ENCODE measurements around the gene VASH2. TPM values are rescaled to one million over a fixed set of nuclear protein-coding genes. Genes with fewer than 3 reads are reported as not detected.

VASH2 gene
- total and polyA plus RNA-seq, 2 of the 4 experiments (the other 2 are of a cell fraction): 0.90 to 1.2 TPM

- no peaks in the 10 kb centered on the region for H4K20me1 ChIP-seq (ENCODE audit: insufficient read depth, low read length)
- no peak overlapping the region for H3K9ac ChIP-seq (ENCODE audit: low read depth, low read length)
- peaks cover 14% of the 10 kb centered on the region for H3K36me3 ChIP-seq (ENCODE audit: control insufficient read depth, insufficient read depth, low read length)
- BruUV-seq (replicated peaks): no TSS peak
- peaks cover under 1% of the 10 kb centered on the region; the same call in 1 of the 2 replicates for H3K27me3 ChIP-seq (ENCODE audit: control insufficient read depth, insufficient read depth, low read length)
- H2AK9ac ChIP-seq (replicated peaks; ENCODE audit: low read depth, low read length, poor library complexity): no peak overlapping the region
- no CpG with 5 or more reads among the region's 6 CpGs for WGBS, 2 experiments (ENCODE audit: extremely low coverage in 2 of 2, insufficient read length in 1 of 2)
- H3K18ac ChIP-seq (ENCODE audit: low read depth, low read length): no peak overlapping the region
- H3K14ac ChIP-seq (replicated peaks; ENCODE audit: low read depth, low read length): no peak overlapping the region
- TF ChIP-seq NFE2L2 (IDR thresholded peaks at IDR 0.05; ENCODE audit: low read depth, low read length) (no peak), SMC3 (IDR thresholded peaks at IDR 0.05; ENCODE audit: low read depth, low read length) (no peak), RAD21 (IDR thresholded peaks at IDR 0.05; ENCODE audit: low read length) (no peak), RFX5 (IDR thresholded peaks at IDR 0.05; ENCODE audit: low read depth, low read length) (no peak), MAFK (IDR thresholded peaks at IDR 0.05; ENCODE audit: low read depth, low read length) (no peak), USF2 (IDR thresholded peaks at IDR 0.05; ENCODE audit: low read depth, low read length) (no peak), CEBPB (IDR thresholded peaks at IDR 0.05; ENCODE audit: low read depth, low read length) (no peak), ELK1 (IDR thresholded peaks at IDR 0.05; ENCODE audit: borderline replicate concordance, low read depth, low read length) (no peak), FOS (IDR thresholded peaks at IDR 0.05; ENCODE audit: low read depth, low read length) (no peak), MXI1 (IDR thresholded peaks at IDR 0.05; ENCODE audit: borderline replicate concordance, low read depth, low read length) (no peak), BHLHE40 (IDR thresholded peaks at IDR 0.05; ENCODE audit: low read depth, low read length) (no peak), RCOR1 (IDR thresholded peaks at IDR 0.05; ENCODE audit: insufficient replicate concordance, low read length) (no peak), MAZ (IDR thresholded peaks at IDR 0.05; ENCODE audit: borderline replicate concordance, low read depth, low read length) (no peak)
- H2BK20ac ChIP-seq (ENCODE audit: low read depth, low read length): no peak overlapping the region
- H3K4me2 ChIP-seq (ENCODE audit: low read depth, low read length): no peak overlapping the region
- H3K4ac ChIP-seq (ENCODE audit: low read depth, low read length): no peak overlapping the region
- H4K91ac ChIP-seq (ENCODE audit: insufficient read depth, low read depth, low read length): no peak overlapping the region
- H2BK120ac ChIP-seq (ENCODE audit: low read depth, low read length): no peak overlapping the region
- DNase-seq (no peak), ATAC-seq (ENCODE audit: low read depth) (no peak)
- no peak overlapping the region for H2BK5ac ChIP-seq (ENCODE audit: low read depth, low read length, poor library complexity, severe bottlenecking)
- H3K79me1 ChIP-seq (ENCODE audit: low read depth in 1 of 2, low read length in 2 of 2): no peaks in the 10 kb centered on the region; a peak in 1 of 4 replicates
- H3K23ac ChIP-seq (ENCODE audit: low read depth, low read length): no peak overlapping the region
- peaks cover 9% of the 10 kb centered on the region for H3K9me1 ChIP-seq (ENCODE audit: insufficient read depth, low read length)
- no peak overlapping the region for H3K56ac ChIP-seq (ENCODE audit: extremely low read depth, insufficient read depth, low read length)
- no peak overlapping the region for H4K5ac ChIP-seq (ENCODE audit: low read depth, low read length)
- peaks cover 9% of the 10 kb centered on the region for H3K4me1 ChIP-seq (ENCODE audit: control insufficient read depth, insufficient read depth, low read length)
- in situ Hi-C loops (cut with MboI; ENCODE audit: low sequenced_read_pairs) (no loop called here), intact Hi-C loops (cut with micrococcal nuclease) (no loop called here), dilution Hi-C loops (cut with HindIII; ENCODE audit: low sequenced_read_pairs, unreplicated experiment) (no loop called here)
- H3K9me3 ChIP-seq (ENCODE audit: control insufficient read depth, insufficient read depth, low read length): no peaks in the 10 kb centered on the region
- CTCF ChIA-PET: interaction anchor here (0.6 to 1.0 kb wide), 2 partner anchors 14 to 236 kb away, joined by 3 to 5 read pairs; no protein-coding TSS in a partner anchor
- no peak overlapping the region for H3K27ac ChIP-seq (ENCODE audit: insufficient read depth, low read length)
- POLR2A ChIA-PET (ENCODE audit: unreplicated experiment): no interaction called here
- no peak overlapping the region for H2BK15ac ChIP-seq (ENCODE audit: low read depth, low read length)
- H2AK5ac ChIP-seq (ENCODE audit: low read depth, low read length): no peak overlapping the region
- H4K8ac ChIP-seq (ENCODE audit: low read depth in 2 of 2, low read length in 2 of 2): no peak overlapping the region
- H3K4me3 ChIP-seq (ENCODE audit: insufficient read depth, low read depth, low read length): no peak overlapping the region
- H2AFZ ChIP-seq (replicated peaks; ENCODE audit: low read length, poor library complexity): no peak overlapping the region
Measured at GRCh38 chr1:212954514-212954913, 4.2 kb downstream of the VASH2 start.
